ENCODE measurements around the gene SLC2A4RG.
"Not testable (repeated sequence)": the region's sequence is repeated elsewhere in the genome, so short reads cannot be mapped to it uniquely, and the experiment has no call there.

Gene SLC2A4RG

GRCh38 chr20:63758152-63758551 is 18.6 kb downstream of the SLC2A4RG start:
- DNase-seq, result no peak

- no peak for DNase-seq
Observed at GRCh38 chr20:63759377-63759901, 19.9 kb downstream of the SLC2A4RG start.

GRCh38 chr20:63765082-63765873 is 25.7 kb downstream of the SLC2A4RG start:
- DNase-seq, result no peak

GRCh38 chr20:63765902-63766301 is 26.3 kb downstream of the SLC2A4RG start:
- DNase-seq, result no peak

GRCh38 chr20:63766695-63767426 is 27.3 kb downstream of the SLC2A4RG start:
- DNase-seq, result no peak

GRCh38 chr20:63767456-63767855 is 27.9 kb downstream of the SLC2A4RG start:
- no peak for DNase-seq

GRCh38 chr20:63767886-63768285 is 28.3 kb downstream of the SLC2A4RG start:
- DNase-seq, result no peak

GRCh38 chr20:63768591-63769515 is 29.3 kb downstream of the SLC2A4RG start:
- DNase-seq, result no peak

- DNase-seq, result no peak
Observed at GRCh38 chr20:63769891-63770474, 30.4 kb downstream of the SLC2A4RG start.

- no peak for DNase-seq
Observed at GRCh38 chr20:63771046-63771707, 31.6 kb downstream of the SLC2A4RG start.

- DNase-seq, result no peak
Observed at GRCh38 chr20:63772781-63773518, 33.4 kb downstream of the SLC2A4RG start.

- DNase-seq, result no peak
Observed at GRCh38 chr20:63773571-63774241, 34.1 kb downstream of the SLC2A4RG start.

- no peak for DNase-seq
Observed at GRCh38 chr20:63774306-63774705, 34.7 kb downstream of the SLC2A4RG start.

- peak in 1 of 4 experiments; percentile 22 for DNase-seq
Observed at GRCh38 chr20:63775096-63775978, 35.8 kb downstream of the SLC2A4RG start.

- not testable (repeated sequence) for DNase-seq
Observed at GRCh38 chr20:63776875-63777274, 37.3 kb downstream of the SLC2A4RG start.

GRCh38 chr20:63777614-63778013 is 38.0 kb downstream of the SLC2A4RG start:
- DNase-seq, result no peak

- no peak for DNase-seq
Observed at GRCh38 chr20:63778034-63778752, 38.6 kb downstream of the SLC2A4RG start.

- DNase-seq, result no peak
Observed at GRCh38 chr20:63778857-63779256, 39.3 kb downstream of the SLC2A4RG start.

GRCh38 chr20:63781181-63781580 is 41.6 kb downstream of the SLC2A4RG start:
- DNase-seq, result no peak
